Measurements from ENCODE around the gene A1BG.

A1BG gene

DNA sequence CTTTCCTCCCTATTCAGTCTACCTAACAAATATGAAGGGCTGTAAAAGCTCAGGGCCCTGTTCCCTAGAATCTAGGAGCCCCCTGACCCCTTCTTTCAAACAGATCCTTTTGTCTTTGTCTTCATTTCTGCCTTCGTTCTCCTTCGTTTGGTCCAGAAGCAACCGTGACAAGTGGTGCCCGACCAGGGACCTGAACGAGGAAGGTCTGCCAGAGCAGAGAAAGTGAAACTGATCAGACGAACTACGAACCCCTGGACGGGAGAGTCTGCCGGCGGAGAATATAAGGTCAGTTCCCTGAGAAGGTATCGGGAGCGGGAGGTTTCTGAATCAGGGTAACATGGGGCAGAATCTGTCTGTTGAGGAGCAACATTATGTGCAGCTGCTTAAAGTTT is 47.4 kb downstream of the A1BG start:
- Histone ChIP-seq H4K20me1 (ENCODE audit: insufficient read depth, low read length) (no peaks in the 10 kb centered on the region), H3K9ac (ENCODE audit: low read length) (peak overlapping the region; percentile 83), H3K4me3 (ENCODE audit: low read length) (peak overlapping the region; percentile 88), H2AFZ (ENCODE audit: low read depth, low read length) (no peak overlapping the region), H3K79me2 (ENCODE audit: low read length) (peaks cover 47% of the 10 kb centered on the region), H3K27me3 (ENCODE audit: low read depth, low read length) (no peaks in the 10 kb centered on the region), H3K4me1 (ENCODE audit: low read length) (peaks cover 13% of the 10 kb centered on the region), H3K27ac (ENCODE audit: low read length) (peak overlapping the region; percentile 50; the same call in 1 of the 2 replicates), H3K4me2 (ENCODE audit: low read length) (peak overlapping the region; percentile 89), H3K36me3 (replicated peaks; ENCODE audit: low read depth, low read length) (peaks cover 54% of the 10 kb centered on the region), H3K9me3 (ENCODE audit: insufficient read depth, low read length) (no peaks in the 10 kb centered on the region)
- TF ChIP-seq EZH2phosphoT487 (IDR thresholded peaks at IDR 0.05; ENCODE audit: low read depth): no peak
- TF ChIP-seq, protein P1, sequence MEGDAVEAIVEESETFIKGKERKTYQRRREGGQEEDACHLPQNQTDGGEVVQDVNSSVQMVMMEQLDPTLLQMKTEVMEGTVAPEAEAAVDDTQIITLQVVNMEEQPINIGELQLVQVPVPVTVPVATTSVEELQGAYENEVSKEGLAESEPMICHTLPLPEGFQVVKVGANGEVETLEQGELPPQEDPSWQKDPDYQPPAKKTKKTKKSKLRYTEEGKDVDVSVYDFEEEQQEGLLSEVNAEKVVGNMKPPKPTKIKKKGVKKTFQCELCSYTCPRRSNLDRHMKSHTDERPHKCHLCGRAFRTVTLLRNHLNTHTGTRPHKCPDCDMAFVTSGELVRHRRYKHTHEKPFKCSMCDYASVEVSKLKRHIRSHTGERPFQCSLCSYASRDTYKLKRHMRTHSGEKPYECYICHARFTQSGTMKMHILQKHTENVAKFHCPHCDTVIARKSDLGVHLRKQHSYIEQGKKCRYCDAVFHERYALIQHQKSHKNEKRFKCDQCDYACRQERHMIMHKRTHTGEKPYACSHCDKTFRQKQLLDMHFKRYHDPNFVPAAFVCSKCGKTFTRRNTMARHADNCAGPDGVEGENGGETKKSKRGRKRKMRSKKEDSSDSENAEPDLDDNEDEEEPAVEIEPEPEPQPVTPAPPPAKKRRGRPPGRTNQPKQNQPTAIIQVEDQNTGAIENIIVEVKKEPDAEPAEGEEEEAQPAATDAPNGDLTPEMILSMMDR (IDR thresholded peaks at IDR 0.05; ENCODE audit: low read depth, low read length): no peak

DNA sequence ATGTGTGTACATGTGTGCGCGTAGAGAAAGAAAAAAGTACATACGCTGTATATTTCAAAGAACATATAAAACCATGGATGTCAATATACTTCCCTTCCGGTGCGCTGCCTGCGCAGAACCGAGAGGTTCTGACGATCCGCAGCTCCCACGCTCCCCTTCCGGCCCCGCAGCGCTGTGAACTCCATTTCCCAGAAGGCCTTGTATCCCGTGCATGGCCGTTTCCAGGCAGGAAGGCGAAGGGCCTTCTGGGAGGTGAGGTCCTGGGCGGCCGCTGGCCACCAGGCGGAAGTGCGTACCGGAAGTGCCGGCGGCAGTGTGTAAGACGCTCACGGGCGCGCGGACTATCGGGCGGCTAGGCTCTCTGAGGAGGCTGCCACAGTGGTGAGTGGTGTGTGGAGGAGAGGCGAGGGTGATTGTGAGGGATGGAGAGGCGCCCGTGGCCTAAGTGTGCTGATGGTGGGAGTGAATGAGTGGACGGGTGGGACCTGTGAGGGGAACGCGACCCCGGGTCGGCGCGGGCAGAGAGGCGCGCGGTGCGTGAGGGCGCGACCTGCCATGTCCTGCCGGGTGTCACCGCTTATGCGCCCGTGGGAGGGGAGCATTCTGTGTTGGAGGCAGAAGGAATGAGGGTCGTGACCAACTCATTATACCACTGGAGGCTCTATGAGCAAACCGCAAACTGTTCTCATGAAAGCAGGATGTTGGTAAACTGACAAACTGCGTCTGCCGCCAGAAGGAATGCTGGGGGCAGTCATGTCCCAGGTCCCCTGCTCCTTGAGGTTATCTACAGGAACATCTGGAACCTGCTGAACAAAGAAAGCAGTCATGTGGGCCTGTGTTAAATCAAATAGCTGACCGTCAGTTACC is 48.0 kb downstream of the A1BG start, which contains the start of gene ERVK3-1:
Gene ERVK3-1, plus strand, starts transcription at position 313 of the 867 bp plus-strand sequence. CDS start 6,792 bp downstream, outside the sequence.
- peaks cover 60% of the 10 kb centered on the region for H3K36me3 ChIP-seq (replicated peaks; ENCODE audit: low read depth, low read length)
- no peaks in the 10 kb centered on the region for H3K27me3 ChIP-seq (ENCODE audit: low read depth, low read length)
- H3K9me3 ChIP-seq (ENCODE audit: insufficient read depth, low read length): no peaks in the 10 kb centered on the region
- peaks cover 47% of the 10 kb centered on the region for H3K79me2 ChIP-seq (ENCODE audit: low read length)
- H3K27ac ChIP-seq (ENCODE audit: low read length): peak within 1 kb of the TSS; percentile 50
- peak within 1 kb of the TSS; percentile 88 for H3K4me3 ChIP-seq (ENCODE audit: low read length)
- H3K4me2 ChIP-seq (ENCODE audit: low read length): peak within 1 kb of the TSS; percentile 89
- no peaks in the 10 kb centered on the region for H4K20me1 ChIP-seq (ENCODE audit: insufficient read depth, low read length)
- H3K4me1 ChIP-seq (ENCODE audit: low read length): peaks cover 13% of the 10 kb centered on the region
- TF ChIP-seq EZH2phosphoT487 (IDR thresholded peaks at IDR 0.05; ENCODE audit: low read depth): no peak
- TF ChIP-seq, protein P1 (IDR thresholded peaks at IDR 0.05; ENCODE audit: low read depth, low read length): no peak
- peak within 1 kb of the TSS; percentile 86 for H2AFZ ChIP-seq (ENCODE audit: low read depth, low read length)
- H3K9ac ChIP-seq (ENCODE audit: low read length): peak within 1 kb of the TSS; percentile 83

DNA sequence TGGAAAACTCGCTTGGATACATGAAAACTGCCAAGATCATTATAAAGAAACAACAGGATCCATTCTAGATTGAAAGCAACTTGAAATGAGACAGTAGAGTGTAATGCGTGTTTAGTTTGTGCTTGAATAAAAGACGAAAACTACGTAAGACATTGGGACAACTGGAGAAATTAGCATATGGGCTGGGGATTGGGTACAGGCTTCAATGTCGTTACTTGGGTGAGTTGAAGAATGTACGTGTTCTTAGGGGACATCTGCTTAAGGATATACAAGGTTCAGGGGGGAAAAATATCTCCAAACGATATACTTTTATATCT is 48.6 kb downstream of the A1BG start:
- no peaks in the 10 kb centered on the region for H3K9me3 ChIP-seq (ENCODE audit: insufficient read depth, low read length)
- peak overlapping the region; percentile 74 for H3K4me2 ChIP-seq (ENCODE audit: low read length)
- peak overlapping the region; percentile 81 for H2AFZ ChIP-seq (ENCODE audit: low read depth, low read length)
- H3K4me3 ChIP-seq (ENCODE audit: low read length): peak overlapping the region; percentile 88
- peaks cover 47% of the 10 kb centered on the region for H3K79me2 ChIP-seq (ENCODE audit: low read length)
- H3K36me3 ChIP-seq (replicated peaks; ENCODE audit: low read depth, low read length): peaks cover 61% of the 10 kb centered on the region
- peak overlapping the region; percentile 43 for H3K27ac ChIP-seq (ENCODE audit: low read length)
- peak overlapping the region; percentile 60 for H3K9ac ChIP-seq (ENCODE audit: low read length)
- H3K4me1 ChIP-seq (ENCODE audit: low read length): peaks cover 13% of the 10 kb centered on the region
- no peaks in the 10 kb centered on the region for H3K27me3 ChIP-seq (ENCODE audit: low read depth, low read length)
- H4K20me1 ChIP-seq (ENCODE audit: insufficient read depth, low read length): no peaks in the 10 kb centered on the region
- TF ChIP-seq EZH2phosphoT487 (IDR thresholded peaks at IDR 0.05; ENCODE audit: low read depth): no peak
- TF ChIP-seq, protein P1 (IDR thresholded peaks at IDR 0.05; ENCODE audit: low read depth, low read length): no peak

DNA sequence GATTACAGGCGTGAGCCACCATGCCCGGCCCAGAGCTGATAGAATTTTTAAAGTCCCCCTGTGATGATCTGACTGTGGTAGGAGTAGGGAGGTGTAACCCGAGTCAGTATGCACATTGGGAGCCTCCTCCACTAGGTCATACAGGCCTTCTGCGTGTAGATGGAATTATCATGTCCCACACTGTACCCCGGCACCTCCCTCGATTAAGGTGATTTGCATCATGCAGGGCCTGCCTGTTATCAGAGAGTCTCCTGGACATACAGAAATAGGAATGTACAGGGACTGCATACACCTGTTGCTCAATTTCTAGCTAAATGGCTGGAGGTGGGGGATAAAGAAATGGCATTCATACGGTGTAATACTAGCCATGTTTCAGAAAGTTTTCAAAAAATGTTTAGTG is 49.0 kb downstream of the A1BG start:
- Histone ChIP-seq H4K20me1 (ENCODE audit: insufficient read depth, low read length) (no peaks in the 10 kb centered on the region), H3K36me3 (replicated peaks; ENCODE audit: low read depth, low read length) (peaks cover 58% of the 10 kb centered on the region), H3K79me2 (ENCODE audit: low read length) (peaks cover 47% of the 10 kb centered on the region), H3K9me3 (ENCODE audit: insufficient read depth, low read length) (no peaks in the 10 kb centered on the region), H3K9ac (ENCODE audit: low read length) (peak overlapping the region; percentile 60), H3K27ac (ENCODE audit: low read length) (no peak overlapping the region), H3K27me3 (ENCODE audit: low read depth, low read length) (no peaks in the 10 kb centered on the region), H3K4me3 (ENCODE audit: low read length) (peak overlapping the region; percentile 88), H3K4me1 (ENCODE audit: low read length) (peaks cover 13% of the 10 kb centered on the region), H3K4me2 (ENCODE audit: low read length) (peak overlapping the region; percentile 74), H2AFZ (ENCODE audit: low read depth, low read length) (0 out of 2 replicates have a peak overlapping the region, but pooled peaks have one; percentile 81)
- TF ChIP-seq, protein P1 (IDR thresholded peaks at IDR 0.05; ENCODE audit: low read depth, low read length): no peak
- TF ChIP-seq EZH2phosphoT487 (IDR thresholded peaks at IDR 0.05; ENCODE audit: low read depth): no peak

Data from OCI-LY3 (cell line).